ENCODE measurements around the gene CYP27C1.
"Not testable (repeated sequence)": the region's sequence is repeated elsewhere in the genome, so short reads cannot be mapped to it uniquely, and the experiment has no call there.

DNA sequence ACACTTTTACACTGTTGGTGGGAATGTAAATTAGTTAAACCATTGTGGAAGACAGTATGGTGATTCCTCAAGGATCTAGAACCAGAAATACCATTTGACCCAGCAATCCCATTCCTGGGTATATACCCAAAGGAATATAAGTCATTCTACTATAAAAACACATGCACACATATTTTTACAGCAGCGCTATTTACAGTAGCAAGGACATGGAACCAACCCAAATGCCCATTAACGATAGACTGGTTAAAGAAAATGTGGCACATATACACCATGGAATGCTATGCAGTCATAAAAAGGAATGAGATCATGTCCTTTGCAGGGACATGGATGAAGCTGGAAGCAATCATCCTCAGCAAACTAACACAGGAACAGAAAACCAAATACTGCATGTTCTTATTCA lies 5.9 kb downstream of the CYP27C1 start:
- TF ChIP-seq, protein P1, sequence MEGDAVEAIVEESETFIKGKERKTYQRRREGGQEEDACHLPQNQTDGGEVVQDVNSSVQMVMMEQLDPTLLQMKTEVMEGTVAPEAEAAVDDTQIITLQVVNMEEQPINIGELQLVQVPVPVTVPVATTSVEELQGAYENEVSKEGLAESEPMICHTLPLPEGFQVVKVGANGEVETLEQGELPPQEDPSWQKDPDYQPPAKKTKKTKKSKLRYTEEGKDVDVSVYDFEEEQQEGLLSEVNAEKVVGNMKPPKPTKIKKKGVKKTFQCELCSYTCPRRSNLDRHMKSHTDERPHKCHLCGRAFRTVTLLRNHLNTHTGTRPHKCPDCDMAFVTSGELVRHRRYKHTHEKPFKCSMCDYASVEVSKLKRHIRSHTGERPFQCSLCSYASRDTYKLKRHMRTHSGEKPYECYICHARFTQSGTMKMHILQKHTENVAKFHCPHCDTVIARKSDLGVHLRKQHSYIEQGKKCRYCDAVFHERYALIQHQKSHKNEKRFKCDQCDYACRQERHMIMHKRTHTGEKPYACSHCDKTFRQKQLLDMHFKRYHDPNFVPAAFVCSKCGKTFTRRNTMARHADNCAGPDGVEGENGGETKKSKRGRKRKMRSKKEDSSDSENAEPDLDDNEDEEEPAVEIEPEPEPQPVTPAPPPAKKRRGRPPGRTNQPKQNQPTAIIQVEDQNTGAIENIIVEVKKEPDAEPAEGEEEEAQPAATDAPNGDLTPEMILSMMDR (conservative IDR thresholded peaks at IDR 0.05; ENCODE audit: low read depth in 2 of 2): not testable (repeated sequence)
- not testable (repeated sequence) for TF ChIP-seq POLR2AphosphoS5 (IDR thresholded peaks at IDR 0.05; ENCODE audit: low read depth); CREB1 (CRISPR knock-in tag; IDR thresholded peaks at IDR 0.05; ENCODE audit: low read depth); EZH2phosphoT487 (IDR thresholded peaks at IDR 0.05; ENCODE audit: unreplicated experiment); ZNF114 (CRISPR knock-in tag; IDR thresholded peaks at IDR 0.05)
- TF ChIP-seq, protein P2, sequence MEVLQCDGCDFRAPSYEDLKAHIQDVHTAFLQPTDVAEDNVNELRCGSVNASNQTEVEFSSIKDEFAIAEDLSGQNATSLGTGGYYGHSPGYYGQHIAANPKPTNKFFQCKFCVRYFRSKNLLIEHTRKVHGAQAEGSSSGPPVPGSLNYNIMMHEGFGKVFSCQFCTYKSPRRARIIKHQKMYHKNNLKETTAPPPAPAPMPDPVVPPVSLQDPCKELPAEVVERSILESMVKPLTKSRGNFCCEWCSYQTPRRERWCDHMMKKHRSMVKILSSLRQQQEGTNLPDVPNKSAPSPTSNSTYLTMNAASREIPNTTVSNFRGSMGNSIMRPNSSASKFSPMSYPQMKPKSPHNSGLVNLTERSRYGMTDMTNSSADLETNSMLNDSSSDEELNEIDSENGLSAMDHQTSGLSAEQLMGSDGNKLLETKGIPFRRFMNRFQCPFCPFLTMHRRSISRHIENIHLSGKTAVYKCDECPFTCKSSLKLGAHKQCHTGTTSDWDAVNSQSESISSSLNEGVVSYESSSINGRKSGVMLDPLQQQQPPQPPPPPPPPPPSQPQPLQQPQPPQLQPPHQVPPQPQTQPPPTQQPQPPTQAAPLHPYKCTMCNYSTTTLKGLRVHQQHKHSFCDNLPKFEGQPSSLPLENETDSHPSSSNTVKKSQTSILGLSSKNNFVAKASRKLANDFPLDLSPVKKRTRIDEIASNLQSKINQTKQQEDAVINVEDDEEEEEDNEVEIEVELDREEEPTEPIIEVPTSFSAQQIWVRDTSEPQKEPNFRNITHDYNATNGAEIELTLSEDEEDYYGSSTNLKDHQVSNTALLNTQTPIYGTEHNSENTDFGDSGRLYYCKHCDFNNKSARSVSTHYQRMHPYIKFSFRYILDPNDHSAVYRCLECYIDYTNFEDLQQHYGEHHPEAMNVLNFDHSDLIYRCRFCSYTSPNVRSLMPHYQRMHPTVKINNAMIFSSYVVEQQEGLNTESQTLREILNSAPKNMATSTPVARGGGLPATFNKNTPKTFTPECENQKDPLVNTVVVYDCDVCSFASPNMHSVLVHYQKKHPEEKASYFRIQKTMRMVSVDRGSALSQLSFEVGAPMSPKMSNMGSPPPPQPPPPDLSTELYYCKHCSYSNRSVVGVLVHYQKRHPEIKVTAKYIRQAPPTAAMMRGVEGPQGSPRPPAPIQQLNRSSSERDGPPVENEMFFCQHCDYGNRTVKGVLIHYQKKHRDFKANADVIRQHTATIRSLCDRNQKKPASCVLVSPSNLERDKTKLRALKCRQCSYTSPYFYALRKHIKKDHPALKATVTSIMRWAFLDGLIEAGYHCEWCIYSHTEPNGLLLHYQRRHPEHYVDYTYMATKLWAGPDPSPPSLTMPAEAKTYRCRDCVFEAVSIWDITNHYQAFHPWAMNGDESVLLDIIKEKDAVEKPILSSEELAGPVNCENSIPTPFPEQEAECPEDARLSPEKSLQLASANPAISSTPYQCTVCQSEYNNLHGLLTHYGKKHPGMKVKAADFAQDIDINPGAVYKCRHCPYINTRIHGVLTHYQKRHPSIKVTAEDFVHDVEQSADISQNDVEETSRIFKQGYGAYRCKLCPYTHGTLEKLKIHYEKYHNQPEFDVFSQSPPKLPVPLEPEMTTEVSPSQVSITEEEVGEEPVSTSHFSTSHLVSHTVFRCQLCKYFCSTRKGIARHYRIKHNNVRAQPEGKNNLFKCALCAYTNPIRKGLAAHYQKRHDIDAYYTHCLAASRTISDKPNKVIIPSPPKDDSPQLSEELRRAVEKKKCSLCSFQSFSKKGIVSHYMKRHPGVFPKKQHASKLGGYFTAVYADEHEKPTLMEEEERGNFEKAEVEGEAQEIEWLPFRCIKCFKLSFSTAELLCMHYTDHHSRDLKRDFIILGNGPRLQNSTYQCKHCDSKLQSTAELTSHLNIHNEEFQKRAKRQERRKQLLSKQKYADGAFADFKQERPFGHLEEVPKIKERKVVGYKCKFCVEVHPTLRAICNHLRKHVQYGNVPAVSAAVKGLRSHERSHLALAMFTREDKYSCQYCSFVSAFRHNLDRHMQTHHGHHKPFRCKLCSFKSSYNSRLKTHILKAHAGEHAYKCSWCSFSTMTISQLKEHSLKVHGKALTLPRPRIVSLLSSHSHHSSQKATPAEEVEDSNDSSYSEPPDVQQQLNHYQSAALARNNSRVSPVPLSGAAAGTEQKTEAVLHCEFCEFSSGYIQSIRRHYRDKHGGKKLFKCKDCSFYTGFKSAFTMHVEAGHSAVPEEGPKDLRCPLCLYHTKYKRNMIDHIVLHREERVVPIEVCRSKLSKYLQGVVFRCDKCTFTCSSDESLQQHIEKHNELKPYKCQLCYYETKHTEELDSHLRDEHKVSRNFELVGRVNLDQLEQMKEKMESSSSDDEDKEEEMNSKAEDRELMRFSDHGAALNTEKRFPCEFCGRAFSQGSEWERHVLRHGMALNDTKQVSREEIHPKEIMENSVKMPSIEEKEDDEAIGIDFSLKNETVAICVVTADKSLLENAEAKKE (CRISPR knock-in tag; IDR thresholded peaks at IDR 0.05): not testable (repeated sequence)

All from GM23338 (cell line).